CD4-positive, alpha-beta T cell treated with Interleukin-10 for 1 hour (primary cell): ENCODE results near the gene LRRC8B.
A peak's percentile ranks its signal among the peaks of the same experiment; 100 is the strongest.
"Not testable (repeated sequence)": the region's sequence is repeated elsewhere in the genome, so short reads cannot be mapped to it uniquely, and the experiment has no call there.

Experiments used
- DNase-seq: peaks from one replicate; pipeline ENCODE4 v3.0.0-alpha.2; 2020

Gene LRRC8B

DNA sequence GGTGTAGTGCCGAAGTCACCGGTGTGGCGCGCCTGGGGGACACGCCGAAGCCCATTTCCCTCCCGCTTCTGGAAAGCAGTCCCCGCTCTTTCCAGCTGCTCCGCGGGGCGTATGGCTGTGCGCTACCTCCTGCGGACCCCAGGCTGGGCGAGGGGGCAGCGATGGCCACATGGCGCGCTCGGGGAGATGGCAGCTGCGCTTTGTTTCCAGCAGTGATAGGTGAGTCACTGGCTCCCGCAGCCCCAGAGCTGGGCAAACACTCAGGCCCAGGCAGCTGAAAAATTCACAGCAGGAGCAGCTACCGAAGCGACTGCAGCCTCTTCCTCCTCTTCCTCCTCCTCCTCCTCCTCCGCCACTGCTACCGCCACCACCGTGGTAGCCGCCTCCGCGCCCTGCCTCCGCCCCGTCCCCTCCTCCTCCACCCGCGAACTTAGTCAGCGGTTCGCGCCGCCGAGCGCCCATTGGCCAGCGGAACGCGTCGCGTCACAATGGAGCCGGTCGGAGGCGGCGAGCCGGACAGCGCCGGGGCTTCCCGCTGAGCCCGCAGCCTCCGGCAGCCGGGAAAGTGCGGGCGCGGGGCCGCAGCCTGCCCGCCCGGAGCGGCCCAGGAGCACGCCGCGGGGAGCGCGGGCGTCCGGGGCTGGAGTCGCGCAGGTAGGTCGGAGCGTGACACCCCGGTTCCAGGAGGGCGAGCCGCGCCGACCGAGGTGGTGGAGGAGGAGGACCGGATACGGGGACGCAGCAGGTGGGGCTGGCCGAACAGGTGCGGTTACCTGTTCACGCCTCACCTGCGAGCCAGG, at the start of gene LRRC8B:
Gene LRRC8B (plus strand): TSS at position 461 of the 800 bp plus-strand sequence. CDS start 57,822 bp downstream, outside the sequence.
- DNase-seq = peak; percentile 92

DNA sequence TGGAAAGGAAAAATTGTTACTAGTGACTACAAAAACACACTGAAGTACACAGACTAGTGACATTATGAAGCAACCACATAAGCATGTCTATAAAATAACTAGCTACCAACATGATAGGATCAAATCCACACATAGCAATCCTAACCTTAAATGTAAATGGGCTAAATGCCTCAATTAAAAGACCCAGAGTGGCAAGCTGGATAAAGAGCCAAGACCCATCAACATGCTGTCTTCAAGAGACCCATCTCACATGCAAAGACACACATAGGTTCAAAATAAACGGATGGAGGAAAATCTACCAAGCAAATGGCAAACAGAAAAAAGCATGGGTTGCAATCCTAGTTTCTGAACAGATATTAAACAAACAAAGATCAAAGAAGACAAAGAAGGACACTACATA, 49.4 kb upstream of the LRRC8B start:
- no peak for DNase-seq

DNA sequence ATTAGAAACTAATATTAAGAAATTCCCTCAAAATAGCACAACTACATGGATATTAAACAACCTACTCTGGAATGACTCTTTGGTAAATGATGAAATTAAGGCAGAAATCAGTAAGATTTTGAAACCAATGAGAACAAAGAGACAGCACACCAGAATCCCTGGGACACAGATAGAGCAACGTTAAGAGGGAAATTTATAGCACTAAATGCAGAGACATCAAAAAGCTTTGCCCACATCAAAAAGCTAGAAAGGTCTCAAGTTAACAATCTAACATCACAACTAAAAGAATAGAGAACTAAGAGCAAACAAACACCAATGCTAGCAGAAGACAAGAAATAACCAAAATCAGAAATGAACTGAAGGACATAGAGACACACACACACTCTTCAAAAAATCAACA, 48.6 kb upstream of the LRRC8B start:
- no peak for DNase-seq

DNA sequence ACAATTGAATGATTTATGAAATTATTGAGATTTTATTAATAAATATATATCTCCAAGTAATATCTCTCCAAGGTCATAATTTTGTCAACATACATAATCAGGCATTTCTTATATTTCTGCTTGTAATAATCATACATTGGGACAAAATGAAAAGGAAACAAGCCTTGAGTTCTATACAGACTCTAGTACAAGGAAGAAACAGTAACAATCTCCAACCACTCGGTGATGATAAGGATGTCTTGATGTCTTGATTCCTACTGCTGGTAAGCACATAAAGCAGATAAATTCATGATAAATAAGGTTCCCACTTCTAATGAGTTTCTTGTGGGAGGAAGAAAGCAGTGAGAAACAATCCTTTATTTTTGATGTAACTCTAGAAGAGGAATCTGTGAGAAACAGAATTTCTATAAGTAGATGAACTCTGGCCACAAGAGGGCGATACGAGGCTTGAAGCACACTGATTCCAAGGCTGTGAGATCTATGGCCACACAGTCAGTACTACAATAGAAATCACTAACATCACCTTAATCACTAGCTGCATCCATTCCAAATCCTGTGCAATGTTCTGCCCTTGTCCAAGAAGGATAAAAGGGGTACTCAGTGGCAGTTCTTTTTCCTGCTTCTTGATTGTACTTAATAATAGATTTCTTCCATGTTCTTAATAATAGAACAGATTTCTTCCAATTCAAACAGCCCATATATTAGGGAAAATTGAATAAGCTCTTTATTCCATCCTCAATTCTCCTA, 41.4 kb upstream of the LRRC8B start:
- DNase-seq = peak; percentile 80

DNA sequence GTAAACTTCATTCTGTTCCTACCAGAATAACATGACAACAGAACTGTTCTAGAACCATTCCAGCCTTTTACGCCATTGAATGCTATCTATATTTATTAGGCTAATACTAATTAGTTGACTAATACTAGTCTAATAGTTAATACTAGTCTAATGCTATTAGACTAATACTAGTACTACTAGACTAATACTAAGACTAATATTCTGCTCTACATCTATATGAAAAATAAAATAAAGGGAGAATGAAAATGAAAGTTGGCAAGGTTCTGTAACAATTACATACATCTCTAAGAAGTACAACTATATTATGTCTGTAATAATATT, 40.9 kb upstream of the LRRC8B start:
- DNase-seq = no peak

GRCh38 chr1:89484092-89485038, 40.3 kb upstream of the LRRC8B start:
- DNase-seq = no peak

GRCh38 chr1:89487972-89488371, 36.7 kb upstream of the LRRC8B start:
- DNase-seq = no peak

DNA sequence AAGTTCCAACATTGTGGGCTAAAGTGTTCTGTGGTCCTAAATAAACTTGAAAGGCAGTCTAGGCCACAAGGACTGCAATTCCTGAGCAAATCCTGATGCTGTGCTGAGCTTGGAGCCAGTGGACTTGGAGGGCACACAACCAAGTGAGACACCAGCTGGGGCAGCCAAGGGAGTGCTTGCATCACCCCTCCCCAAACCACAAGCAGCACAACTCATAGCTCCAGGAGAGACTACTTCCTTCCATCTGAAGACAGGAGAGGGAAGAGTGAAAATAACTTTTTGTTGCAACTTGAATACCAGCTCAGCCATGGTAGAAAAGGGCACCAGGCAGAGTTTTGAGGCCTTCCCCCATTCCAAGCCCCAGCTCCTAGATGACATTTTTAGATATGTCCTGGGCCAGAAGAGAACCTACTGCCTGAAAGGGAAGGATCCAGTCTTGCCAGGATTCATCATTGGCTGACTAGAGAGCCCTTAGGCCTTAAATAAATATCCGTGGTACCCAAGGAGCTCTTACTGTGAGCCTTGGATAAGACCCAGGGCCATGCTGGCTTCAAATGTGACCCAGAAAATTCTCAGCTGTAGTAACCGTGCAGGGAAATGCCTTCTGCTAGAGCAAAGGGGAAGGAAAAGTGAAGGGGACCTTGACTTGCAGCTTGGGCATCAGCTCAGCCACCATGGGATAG, 35.4 kb upstream of the LRRC8B start:
- DNase-seq = no peak

DNA sequence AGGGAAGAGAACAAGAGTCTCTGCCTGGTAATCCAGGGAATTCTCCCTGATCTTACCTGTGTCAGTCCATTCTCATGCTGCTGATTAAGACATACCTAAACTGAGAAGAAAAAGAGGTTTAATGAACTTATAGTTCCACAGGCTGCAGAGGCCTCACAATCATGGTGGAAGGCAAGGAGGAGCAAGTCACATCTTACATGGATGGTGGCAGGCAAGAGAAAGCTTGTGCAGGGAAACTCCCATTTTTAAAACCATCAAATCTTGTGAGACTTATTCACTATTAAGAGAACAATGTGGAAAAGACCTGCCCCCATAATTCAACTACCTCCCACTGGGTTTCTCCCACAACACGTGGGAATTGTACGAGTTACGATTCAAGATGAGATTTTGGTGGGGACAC, 34.2 kb upstream of the LRRC8B start:
- no peak for DNase-seq

GRCh38 chr1:89499320-89499719, 25.3 kb upstream of the LRRC8B start:
- no peak for DNase-seq

GRCh38 chr1:89502042-89502441, 22.6 kb upstream of the LRRC8B start:
- no peak for DNase-seq

DNA sequence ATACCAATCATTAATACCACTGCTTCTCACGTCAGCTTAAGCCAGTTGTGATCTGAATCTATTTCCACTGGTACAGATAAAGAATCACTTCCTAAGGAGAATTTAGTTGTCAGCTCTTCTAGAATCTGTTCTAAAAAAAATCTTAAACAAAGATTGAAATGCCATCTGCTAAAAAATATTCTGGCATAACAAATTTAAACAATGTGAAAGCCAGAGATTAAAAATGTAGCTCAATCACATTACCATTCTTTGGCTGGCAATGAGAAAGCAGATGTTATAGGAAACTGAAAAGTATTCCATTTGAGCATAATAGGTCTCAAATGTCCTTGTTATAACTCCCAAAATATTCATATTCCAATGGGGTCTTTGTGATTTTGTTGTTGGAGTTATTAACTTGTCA, 21.7 kb upstream of the LRRC8B start:
- DNase-seq = no peak

DNA sequence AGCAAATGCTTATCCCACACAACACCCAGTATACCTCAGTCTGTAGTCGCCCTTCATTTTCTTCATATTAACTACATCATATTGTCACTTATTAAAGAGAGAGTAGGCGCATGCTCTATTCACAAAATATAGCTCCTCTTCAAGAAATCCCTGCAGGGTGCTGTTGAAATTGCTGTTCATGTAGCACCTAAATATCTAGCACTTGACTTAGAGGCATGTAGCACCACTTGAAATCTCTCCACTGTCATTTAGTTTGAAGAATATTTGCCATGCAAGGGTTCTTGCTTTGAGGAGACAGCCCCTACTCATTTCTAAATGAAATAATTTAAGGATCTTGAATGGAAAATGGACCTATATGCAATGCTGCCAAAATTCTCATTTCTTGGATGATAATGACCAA, 20.9 kb upstream of the LRRC8B start:
- DNase-seq = no peak

- DNase-seq = not testable (repeated sequence)
These were observed 14.6 kb upstream of the LRRC8B start for GRCh38 chr1:89510061-89510460.

DNA sequence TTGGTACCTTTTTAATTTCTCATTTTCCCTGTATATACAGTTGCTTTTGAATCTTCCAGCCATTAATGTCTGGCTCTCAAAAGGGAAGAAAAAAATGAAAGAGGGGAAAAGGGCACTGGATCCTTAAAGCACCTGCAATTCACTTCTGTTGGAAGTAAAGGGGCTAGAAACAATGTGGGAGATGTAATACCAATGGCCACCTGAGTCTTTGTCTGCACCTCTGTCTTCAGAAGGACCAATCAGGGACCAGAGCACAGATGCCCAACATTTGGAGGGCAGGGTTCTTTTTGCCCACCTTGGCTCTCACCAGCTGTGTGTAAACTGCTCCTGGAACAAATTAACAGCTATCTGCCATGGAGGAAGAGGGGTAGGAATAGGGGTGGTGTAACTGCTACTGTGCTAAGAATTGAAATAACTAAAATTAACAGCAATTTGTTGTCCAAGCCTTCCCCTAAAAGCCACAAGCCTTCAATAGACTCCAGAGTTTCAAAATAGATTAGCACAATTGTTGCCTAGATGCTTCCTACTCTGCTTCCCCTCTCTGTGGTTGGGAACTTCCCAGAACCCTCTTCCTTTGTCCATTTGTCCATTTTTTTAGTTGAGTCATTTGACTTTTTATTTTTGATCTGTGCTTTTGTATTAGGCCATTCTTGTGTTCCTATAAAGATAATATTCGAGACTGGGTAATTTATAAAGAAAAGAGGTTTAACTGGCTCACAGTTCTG, 11.5 kb upstream of the LRRC8B start:
- DNase-seq = no peak

DNA sequence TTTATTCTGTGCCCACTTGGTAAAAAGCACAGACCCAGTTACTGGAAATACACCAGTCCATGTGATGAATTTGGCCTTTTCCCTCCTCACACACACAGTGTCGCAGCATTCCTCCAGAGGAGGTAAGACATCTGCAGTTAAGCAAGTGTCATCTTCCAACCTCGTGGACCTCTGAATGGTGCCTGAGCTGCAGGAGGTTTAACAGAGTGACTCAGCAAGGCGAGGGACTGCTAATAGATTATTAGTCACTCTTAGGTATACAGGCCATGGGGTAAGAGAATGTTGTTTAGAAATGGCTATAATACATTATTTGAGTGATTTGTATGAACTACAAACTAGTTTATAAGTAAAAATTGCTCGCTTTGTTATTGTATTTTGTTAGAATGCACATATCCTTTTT, 8.6 kb upstream of the LRRC8B start:
- no peak for DNase-seq

DNA sequence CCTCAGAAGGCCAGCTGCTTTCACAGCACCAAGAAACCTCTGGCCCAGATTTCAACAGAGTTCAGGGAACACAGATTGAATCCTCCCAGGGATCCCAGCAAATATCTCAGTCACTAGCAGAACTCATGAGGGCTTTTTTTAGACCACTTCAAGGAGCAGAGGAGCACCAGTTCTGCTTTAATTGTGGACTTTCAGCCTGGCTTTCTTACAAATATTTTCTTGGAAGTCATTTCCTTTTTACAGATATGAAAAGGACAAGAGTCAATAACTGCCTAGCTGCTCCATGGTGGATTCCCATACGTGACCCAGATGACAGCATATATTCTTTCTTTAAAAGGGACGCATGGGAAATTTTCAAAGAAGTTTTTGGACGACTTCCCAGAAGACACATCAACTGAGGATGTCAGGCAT, 6.4 kb upstream of the LRRC8B start:
- no peak for DNase-seq

DNA sequence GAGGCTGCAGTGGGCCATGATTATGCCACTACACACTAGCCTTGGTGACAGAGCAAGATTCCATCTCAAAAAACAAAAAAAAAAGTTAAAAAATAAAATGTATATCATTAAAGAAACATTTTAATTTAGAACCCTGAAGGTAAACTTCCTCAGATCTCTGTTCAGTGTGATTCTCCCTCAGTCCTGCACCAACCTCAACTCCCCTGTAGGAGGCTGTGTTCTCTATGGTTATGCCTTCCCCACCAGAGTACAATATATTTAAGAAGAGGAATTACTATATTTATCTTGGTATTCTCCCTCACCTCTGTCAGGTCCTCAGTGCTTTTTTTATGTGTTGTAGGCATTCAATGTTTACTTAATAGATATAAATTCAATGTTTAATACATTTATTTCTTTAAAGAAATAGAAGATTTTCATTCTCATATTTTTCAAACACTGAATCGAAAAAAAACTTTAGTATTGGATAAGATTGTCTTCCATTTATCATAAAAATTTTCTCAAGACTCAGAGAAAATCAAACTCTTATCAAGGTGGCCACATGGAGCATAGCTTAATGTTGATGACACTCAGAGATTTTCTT, 4.8 kb upstream of the LRRC8B start:
- peak; percentile 74 for DNase-seq

- DNase-seq = not testable (repeated sequence)
These were observed 2.7 kb upstream of the LRRC8B start for GRCh38 chr1:89521977-89522376.

GRCh38 chr1:89523572-89524368, 859 bp upstream of the LRRC8B start:
- DNase-seq = peak; percentile 72
